HG02623 (cell line): ENCODE data around the gene IL17REL.

Source experiments
- ATAC-seq: cut with Tn5 transposase; IDR thresholded peaks from one replicate; pipeline ENCODE4 v1.9.1; 2021; ENCODE audit warnings: moderate library complexity; ENCODE audit not compliant: unreplicated experiment

The IL17REL gene

DNA sequence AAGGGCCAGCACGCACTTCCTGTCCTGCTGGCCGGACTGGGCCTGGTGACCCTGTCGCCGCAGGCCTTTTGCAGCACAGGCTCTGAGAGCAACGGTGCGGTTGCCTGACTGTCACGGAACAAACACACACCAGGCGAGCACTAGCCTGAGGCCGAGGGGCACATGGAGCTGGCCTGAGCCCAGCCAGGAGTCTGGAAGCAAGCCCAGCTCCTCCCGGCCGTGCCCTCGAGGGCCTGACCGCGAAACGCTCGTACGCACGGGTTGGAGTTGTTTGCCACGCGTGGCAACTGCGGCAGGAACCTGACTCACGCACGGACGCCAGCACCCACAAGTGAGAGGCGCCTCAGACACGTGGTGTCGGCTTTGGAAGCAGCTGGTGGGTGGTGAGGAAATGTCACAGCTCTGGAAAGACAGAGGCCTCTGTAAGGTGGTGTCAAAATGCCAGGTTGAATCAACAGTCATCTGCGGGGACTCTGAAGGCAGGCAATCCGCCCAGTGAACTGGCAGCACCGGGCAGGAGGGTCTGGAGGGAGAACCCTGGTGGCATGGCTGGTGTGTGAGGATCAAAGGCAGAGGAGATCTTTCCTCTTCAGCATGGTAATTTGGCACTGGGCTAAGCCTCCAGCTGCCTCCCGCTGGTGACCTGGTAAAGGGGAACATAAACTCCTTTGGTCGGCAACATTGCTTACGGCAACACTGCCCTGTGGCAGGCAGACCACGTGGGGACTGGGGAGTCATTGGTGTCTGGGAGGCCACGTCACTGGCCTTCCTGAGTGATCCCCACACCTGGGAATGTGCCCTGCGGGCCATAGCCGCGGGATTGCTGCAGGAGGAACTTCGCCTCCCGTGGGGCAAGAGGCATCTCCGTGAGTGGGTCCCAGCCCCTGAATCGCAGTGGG lies 15.3 kb upstream of the IL17REL start:
- no peak for ATAC-seq

DNA sequence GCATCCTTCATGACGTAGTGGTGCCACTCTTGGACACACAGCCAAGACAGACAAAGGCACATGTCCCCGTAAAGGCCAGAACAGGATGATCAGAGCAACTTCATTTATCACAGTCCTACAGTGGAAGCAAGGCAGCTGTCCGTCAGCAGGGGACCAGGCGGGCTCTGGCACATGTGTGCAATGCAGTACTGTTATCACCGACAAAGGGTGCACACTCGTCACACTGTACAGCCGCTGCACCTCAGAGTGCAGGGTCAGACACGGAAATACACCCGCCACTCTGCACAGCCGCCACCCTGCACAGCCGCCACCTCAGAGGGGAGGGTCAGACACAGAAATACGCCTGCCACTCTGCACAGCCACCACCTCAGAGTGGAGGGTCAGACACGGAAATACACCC lies 13.4 kb upstream of the IL17REL start:
- no peak for ATAC-seq

DNA sequence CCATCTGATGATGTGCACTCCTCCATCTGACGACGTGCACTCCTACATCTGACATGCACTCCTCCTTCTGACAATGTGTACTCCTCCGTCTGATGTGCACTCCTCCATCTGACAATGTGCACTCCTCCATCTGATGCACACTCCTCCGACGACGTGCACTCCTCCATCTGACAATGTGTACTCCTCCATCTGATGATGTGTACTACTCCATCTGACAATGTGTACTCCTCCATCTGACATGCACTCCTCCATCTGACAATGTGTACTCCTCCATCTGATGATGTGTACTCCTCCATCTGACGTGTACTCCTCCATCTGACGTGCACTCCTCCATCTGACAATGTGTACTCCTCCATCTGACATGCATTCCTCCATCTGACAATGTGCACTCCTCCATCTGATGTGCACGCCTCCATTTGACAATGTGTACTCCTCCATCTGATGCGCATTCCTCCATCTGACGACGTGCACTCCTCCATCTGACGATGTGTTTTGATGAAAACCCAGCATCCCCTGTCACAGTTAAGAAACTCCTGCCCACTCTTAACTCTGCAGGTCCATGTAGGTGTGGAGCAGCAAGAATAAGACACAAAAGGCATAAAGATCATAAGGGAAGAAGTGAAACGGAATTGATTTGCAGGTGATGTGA lies 9.7 kb upstream of the IL17REL start:
- no peak for ATAC-seq

DNA sequence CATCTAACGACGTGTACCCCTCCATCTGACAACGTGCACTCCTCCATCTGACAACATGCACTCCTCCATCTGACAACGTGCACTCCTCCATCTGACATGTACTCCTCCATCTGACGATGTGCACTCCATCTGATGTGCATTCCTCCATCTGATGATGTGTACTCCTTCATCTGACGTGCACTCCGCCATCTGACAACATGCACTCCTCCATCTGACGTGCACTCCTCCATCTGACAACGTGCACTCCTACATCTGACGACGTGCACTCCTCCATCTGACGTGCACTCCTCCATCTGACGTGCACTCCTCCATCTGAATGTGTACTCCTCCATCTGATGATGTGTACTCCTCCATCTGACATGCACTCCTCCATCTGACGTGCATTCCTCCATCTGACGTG lies 8.0 kb upstream of the IL17REL start:
- ATAC-seq: no peak

DNA sequence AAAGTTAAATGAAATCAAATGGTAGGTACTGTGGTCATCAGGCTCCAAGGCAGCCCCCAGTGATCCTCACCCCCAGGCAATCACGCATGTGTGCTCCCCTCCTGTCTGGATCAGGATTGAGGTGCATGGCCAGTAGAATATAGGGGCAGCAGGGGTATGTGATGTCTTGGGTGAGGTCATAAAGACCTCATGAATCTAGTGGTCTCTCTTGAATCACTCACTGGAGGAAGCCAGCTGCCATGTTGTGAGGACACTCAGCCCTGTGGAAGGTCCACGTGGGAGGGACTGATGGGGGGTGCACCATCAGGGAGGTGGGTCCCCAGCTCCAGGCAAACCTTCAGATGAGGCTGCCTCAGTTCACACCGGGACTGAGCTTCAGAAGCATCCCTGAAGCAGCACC lies 6.8 kb upstream of the IL17REL start:
- no peak for ATAC-seq

DNA sequence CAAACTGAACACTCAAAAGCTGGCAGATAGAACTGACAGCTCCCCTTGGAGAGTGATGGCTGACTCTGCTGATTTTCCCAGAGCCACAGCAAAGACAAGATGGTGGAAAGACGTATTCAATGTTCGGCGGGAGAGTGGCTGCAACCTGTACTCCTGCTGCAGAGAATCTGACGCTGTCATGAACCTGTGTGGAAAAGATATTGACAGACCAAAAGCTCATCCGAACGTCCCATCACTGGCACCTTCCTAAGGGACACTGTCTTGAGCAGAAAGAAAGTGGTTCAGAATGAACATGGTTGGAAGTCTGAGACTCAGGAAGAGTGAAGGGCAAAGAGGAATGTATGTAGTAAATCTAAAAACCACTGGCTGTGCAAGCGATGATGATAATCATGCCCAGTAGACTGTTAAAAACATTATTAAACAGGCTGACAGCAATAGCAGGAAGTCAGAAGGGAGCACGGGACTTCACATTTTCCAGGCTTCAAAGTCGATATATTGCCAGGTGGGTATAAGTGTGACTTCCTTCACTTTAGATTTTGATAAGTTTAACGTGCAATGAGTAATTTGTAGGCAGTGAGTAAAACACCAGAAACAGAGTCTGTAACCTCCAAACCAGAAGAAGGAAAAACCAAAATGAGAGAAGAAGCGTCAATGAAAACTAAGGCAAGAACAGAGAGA lies 6.2 kb upstream of the IL17REL start:
- no peak for ATAC-seq

DNA sequence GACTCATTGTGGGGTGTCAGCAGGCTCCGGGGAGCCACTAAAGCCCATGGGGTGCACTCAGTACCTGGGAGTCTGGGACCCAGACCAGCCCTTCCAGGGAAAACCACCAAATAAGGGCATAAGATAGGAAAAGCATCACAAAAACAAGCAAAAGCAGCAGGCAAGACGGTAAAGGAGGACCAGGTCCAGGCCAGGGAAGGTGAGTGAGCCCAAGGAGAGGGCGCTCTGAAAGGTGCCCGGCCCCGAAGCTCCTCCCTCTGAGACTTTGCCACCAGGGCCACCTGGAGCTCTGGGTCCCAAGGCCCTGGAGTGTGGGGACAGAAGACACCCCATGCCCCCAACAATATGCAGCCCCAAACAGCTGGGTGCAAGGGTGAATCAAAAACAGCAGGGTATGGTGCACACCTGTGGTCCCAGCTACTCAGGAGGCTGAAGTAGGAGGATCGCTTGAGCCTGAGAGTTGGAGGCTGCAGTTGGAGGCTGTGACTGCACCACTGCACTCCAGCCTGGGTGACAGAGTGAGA lies 5.2 kb upstream of the IL17REL start:
- ATAC-seq: no peak

DNA sequence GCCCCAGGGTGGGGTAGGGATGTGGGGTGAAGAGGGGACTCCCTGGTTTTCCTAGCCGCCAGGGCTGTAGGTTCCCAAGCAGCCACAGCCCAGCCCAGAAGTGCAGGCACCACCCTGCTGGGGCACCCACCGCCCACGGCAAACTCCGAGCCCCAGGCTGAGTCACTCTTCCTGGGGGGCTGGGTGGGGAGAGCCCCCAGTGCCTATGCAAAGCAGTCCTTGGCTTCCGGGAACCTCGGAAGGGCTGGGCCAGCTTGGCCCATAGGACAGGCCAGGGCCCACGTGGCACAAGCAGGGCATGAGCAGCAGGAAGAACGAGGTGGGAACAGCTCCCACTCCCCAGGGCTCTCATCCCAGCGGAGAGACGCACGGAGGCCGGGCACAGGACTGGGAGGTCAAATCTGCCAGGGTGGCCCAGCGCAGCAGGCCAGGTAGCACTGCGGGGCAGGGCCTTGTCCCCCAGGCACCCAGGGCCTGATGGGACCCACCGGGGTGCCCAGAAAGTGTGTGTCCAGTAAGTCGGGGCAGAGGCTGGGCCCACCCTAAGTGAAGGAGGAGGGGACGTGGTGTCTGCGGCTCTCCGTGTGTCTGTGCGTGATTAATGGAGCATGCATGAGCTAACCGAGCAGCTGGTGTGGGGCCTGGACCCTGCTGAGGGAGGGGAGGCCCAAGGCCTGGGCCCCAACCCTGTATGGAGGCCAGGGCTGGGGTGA lies 4.6 kb upstream of the IL17REL start:
- ATAC-seq: no peak

DNA sequence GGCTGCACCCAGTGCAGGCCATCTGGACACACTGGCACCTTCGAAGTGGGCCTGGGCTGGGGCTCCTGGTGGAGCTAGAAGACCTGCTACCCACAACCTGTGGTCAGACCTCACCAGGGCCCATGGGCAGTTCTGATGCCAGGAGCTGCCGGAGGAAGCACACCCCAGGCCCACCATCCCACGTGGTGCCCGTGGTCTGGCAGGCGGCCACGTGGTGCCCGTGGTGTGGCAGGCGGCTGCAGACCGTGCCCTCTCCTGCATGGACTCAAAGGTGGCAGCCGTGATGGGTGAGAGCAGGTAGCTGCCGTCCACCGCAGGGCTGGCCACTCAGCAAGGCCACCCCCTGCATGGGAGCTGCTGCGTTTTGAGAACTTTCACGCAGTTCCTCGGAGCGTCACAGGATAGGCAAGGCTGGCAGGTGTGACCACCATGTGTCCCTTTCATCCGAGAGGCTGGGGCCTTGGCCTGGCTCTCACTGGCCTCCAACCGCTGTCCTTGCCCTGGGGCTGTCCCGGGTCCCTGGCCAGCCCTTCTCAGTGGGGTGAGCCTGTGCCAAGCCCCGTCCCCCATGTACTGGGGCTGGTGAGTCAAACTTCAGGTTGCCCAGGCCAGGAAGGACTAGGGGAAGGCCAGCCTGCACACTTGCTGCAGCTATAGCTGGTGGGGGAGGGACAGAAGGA lies 3.9 kb upstream of the IL17REL start:
- ATAC-seq: no peak

DNA sequence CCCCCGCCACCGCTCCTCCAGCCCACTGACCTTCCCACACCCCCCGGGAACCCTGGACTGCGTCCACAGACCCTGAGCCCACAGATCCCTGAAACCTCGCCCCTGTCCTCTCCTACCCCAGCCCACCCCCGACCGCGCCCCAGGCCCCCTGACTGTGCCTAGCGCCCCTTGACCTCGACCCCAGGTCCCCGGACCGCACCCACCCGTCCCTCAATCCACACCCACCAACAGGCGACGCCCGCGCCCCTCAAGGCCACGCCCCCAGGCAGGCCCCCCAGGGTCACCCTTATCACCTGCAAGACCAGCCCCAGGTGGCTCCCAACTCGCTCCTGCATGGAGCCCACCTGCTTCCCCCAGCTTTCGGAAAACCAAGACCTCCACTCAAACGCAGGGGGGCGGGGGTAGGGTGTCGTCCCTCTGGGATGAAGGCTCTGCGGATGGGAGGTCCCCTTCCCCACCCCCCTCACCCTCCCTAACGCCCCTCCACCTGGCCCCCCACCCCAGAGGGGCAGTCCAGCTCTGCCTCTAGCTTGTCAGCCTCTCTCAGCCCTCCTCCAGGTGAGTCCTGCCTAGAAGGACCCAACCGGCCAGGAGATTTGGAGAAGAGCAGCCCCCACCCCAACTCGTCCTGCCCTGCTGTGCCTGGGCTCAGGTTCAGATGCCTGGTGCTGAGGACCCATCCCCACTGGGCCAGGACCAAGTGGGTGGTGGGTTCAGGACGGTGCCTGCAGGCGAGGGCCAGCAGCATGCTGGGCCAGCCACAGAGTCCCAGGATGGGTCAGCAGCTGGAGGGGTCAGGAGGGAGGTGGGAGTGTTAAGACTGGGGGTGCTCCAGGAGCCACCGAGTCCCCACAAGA lies 3.1 kb upstream of the IL17REL start:
- no peak for ATAC-seq

DNA sequence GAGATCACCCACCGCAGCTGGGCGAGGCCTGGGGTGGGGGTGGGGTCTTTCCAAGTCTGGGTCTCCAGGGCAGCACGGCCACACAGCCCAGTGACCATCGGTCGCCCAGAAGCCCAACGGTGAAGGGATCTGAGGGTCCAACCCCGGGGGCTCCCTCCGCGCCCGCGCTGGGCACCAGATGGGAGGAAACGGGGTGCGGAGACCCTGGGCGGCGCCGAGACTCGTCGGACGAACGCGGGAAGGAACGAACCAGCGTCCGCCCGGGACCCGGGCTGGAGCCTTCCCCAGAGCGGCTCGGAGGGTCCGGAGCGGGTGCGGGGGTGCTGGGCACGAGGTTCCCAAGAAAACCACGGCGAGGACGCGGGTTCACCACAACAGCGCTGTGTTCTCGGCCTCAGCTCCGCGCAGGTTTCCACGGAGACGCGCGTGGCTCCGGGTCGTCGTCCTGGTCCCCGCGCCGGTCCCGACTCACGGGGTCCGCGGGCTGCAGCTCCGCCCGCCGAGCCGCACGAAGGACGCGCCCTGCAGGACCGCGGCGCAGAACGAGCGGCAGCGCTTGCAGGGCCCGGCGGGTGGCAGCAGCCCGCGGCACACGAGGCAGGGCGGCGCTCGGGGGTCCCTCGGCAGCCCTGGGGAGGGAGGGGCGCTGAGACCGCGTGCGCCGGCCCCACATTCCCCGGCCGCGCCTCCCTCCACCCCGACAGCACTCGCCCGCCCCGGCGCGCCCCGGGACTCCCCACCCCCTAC lies 2.3 kb upstream of the IL17REL start:
- ATAC-seq: no peak

DNA sequence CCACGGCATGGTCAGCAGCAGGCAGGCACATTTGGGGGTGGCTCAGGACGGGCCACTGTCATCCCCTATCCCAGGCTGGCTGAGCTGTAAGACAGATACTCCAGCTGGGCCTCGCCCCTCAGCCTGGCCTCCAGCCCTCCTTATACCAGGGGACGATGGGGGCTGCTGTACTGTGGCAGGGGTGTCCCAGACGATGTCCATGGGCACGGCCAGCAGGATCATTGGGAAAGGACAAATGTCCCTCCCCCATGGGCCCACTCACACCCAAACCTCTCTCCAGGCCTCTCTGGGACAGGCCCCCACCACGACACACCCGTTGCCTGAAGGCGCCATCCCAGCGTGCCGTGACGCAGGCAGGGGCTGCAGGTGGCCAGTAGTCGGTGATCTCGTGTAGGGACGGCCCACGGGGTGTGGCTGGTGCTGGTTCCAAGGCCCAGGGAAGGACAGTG lies 1.5 kb upstream of the IL17REL start:
- ATAC-seq: no peak

DNA sequence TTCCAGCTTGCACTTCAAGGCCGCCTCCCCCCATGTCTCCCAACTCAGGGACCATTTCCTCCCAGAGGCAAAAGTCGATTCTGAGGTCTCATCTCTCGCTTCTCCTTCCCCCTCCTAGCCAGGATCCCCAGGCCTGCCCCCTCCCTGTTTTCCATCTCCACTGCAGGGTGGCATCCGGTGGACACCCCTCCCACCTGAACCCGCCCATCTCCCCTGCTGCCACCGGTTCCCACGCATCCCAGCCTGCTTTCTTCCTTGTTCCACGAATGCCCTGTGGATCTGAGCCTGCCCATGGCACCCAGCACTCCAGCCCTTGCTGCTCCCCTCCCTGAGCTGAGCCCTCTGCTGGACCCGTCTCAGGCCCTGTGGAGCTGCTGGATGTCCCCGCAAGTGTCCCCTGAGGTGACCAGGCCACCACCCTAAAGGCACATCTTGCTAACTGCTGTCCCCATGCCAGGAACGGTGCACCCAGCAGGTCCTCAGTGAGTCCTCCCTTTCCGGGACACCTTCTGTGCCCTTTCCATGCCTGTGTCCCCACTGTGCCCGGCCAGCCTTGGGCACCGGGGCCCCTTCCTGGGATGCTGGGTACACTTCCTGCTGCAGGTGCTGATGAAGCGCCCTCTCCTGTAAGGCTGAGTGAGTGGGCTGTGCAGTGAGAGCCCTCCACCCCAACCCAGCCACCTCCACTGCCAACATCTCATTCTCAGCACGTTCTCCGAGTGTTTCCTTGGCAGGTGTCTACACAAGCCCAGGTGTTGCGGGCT lies 936 bp downstream of the IL17REL start:
- ATAC-seq: no peak

DNA sequence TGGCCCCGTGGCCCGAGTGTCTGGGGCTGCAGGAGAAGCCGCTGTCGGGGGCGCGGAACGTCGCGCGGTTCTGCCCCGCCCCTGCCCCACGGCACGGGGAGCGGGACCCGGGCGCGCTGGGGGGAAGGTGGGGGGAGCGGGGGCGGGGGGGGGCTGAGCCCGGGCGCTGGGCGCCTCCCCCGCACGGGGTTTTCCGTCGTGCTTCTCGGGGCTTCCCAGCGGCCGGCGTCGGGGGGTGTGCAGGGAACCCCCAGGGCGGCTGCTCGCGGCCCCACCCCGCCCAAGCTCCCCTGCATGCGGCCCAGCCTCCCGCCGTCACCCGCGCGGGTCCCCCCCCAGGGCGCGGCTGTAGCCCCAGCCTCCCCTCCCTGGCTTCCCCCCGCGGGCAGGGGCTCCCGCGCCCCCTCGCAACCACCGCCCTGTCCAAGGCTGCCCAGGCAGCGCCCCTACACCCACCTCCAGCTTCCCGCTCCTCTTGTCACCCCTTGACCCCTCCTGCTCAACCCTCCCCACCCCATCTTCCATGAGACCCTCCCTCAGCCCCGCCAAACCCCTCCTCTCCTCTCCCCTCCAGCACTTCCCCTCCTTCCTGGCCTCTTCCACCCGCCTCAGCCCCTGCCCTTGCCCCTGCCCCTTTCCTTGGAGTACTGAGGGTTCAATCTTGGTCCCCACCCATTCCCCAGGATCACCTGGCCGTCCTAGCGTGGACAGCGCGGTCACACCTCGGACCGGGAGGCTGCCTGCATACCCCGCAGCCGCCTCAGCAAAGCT lies 1.7 kb downstream of the IL17REL start:
- no peak for ATAC-seq

DNA sequence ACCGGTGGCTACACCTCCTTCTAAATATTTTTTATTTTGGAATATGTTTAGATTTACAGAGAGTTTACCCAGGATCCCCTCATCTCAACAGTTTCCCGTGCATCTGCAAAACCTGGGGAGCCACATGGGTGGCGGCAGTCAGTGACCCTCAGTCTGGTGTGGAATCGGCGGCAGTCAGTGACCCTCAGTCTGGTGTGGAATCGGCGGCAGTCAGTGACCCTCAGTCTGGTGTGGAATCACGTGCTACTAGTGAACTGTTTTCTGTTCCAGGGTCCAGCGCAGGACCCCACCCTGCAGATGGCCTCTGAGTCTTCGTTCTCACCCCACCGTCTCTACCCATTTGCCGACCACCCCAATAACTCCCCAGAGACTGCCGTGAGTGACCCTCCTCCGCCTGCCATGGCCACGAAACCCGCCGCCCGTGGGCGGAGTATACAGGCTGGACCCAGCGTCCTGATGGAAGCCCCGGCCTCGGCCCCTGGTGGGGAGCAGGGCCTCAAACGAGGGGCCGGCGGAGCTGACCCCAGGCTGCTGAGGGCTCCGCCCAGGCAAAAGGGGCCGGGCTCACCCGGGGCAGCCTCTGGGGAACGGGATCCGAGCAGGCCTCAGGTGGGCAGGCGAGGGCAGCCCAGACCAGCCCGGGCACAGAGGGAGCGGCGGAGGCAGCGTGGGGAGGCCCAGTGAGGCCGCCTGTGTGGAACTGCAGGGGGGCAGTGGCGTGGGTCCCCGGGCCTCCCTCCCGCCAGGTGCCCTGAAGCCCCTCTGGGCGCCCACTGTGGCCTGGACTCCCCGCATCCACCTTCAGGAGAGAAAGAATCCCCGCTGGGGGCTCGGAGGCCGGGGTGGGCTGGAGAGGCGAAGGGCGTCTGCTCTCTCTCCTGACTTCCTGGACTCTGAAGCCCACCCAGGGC lies 2.5 kb downstream of the IL17REL start:
- ATAC-seq: no peak

DNA sequence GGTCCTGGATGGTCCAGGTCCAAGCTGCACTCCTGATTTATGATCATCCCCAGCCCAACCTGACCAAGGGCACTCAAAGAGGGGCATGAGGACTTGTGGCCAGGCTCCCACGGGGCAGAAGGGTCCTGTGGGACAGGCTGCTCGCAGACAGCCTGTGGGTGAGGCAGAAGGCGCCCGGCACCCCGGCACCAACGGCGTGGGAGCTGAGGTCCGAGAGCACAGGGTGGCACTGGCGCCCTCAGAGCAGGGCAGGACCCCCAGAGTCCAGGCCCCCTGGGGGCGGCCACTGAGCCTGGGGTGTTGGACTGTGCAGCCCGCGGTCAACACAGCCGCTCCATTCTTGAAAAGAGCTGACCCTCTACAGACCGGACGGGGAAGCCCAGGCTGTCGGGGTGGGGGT lies 3.3 kb downstream of the IL17REL start:
- no peak for ATAC-seq
